D721Med (cell line): Measurements from ENCODE around the gene NKX1-2.

ENCODE experiments used
- DNase-seq: peaks from one replicate; pipeline ENCODE4 v3.0.0; 2011; ENCODE audit warnings: low spot score; ENCODE audit not compliant: insufficient read length
- FAIRE-seq: peaks from 2 replicates; lab custom pipeline; 2011; peaks lifted over from hg19 to GRCh38; lab: Jason Lieb, UNC
- TF ChIP-seq, protein P1 (sequence below): IDR thresholded peaks from 2 replicates; pipeline ENCODE4 v1.5.1; 2012; ENCODE audit warnings: mild to moderate bottlenecking, control low read depth; ENCODE audit not compliant: insufficient read depth; ENCODE audit errors: missing control alignments

Gene NKX1-2

GRCh38 chr10:124494046-124494807 lies 44.4 kb upstream of the NKX1-2 start:
- DNase-seq (no peak), FAIRE-seq (no peak)
- TF ChIP-seq, protein P1, sequence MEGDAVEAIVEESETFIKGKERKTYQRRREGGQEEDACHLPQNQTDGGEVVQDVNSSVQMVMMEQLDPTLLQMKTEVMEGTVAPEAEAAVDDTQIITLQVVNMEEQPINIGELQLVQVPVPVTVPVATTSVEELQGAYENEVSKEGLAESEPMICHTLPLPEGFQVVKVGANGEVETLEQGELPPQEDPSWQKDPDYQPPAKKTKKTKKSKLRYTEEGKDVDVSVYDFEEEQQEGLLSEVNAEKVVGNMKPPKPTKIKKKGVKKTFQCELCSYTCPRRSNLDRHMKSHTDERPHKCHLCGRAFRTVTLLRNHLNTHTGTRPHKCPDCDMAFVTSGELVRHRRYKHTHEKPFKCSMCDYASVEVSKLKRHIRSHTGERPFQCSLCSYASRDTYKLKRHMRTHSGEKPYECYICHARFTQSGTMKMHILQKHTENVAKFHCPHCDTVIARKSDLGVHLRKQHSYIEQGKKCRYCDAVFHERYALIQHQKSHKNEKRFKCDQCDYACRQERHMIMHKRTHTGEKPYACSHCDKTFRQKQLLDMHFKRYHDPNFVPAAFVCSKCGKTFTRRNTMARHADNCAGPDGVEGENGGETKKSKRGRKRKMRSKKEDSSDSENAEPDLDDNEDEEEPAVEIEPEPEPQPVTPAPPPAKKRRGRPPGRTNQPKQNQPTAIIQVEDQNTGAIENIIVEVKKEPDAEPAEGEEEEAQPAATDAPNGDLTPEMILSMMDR, result no peak

GRCh38 chr10:124493214-124493882 lies 43.5 kb upstream of the NKX1-2 start:
- no peak for FAIRE-seq
- no peak for DNase-seq
- TF ChIP-seq, protein P1, result no peak

DNA sequence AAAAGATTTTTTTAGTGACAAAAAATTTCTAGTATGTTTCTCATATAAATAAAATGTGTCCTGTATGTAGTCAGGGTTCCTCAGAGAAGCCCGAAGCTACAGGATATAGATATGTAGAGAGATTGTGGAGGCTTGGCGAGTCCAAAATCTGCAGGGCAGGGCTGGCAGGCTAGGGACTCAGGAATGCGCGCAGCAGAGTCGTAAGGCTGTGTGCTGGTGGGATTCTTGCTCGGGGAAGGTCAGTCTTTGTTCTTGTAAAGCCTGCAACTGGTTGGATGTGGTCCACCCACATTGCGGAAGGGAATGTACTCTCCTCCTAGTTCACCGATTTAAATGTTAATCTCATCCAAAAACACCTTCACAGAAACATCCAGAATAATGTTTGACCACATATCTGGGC lies 42.4 kb upstream of the NKX1-2 start:
- TF ChIP-seq, protein P1, result no peak
- no peak for DNase-seq
- no peak for FAIRE-seq

DNA sequence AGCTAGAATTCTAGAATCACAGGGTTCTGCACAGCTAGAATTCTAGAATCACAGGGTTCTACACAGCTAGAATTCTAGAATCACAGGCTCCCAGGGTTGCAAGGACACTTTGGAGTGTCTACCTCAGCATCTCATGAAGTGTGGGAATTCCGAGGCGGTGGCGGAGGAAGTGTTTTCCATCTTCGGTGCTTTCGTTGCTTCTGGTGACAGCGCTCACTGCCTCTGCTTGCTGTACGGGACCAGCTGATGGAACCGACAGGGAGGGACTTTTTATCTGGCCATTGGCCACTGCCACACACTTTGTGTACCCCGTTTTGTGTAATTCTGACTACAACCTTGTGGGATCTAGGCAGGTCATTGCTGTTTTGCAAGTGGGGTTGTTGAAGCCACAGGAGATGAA lies 41.3 kb upstream of the NKX1-2 start:
- TF ChIP-seq, protein P1, result no peak
- no peak for DNase-seq
- FAIRE-seq, result no peak

DNA sequence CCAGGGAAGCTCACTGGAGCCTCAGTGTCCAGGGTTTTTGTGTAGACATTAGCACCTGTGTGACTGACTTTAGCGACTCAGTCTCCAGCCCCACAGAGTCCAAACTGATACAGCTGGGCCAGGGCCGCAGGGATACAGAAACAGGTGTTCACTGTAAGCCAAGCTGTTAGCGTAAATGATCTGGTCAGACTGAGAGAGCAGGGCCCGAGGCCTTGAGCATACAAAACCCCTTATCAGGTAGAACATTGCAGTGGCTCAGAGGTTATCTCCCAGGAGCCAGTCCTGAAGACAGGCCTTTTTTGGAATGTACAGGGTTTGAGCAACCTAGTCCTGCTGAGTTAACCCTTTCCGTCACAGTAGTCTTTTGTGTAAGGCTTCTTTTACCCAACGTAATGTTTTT lies 36.8 kb upstream of the NKX1-2 start:
- no peak for DNase-seq
- FAIRE-seq, result no peak
- TF ChIP-seq, protein P1, result no peak

GRCh38 chr10:124484661-124485060 lies 34.8 kb upstream of the NKX1-2 start:
- FAIRE-seq, result no peak
- no peak for DNase-seq
- TF ChIP-seq, protein P1, result no peak

- DNase-seq (no peak), FAIRE-seq (no peak)
- TF ChIP-seq, protein P1, result no peak
Observed at GRCh38 chr10:124484031-124484430, 34.2 kb upstream of the NKX1-2 start.
